HEK293 (cell line): ENCODE measurements around the gene CNST.

Experiments
- CTCF ChIA-PET: fragments of 350-600 bp; formaldehyde crosslinking; extraction: SDS; loops from one replicate; lab custom pipeline; 2021; ENCODE audit warnings: antibody characterized with exemption; lab: Yijun Ruan, JAX
- POLR2A ChIA-PET: fragments of 300-600 bp; formaldehyde crosslinking; extraction: SDS; loops from one replicate; lab custom pipeline; 2020; ENCODE audit warnings: antibody characterized with exemption, inconsistent platforms; lab: Yijun Ruan, JAX
- H3K27ac ChIP-seq: fragments of 200-500 bp; sonication (Bioruptor generic); 2 replicates; pipeline ENCODE4 v1.5.1; 2014; ENCODE audit warnings: low read depth, low read length, control low read depth, inconsistent platforms; ENCODE audit errors: extremely low read depth
- H3K36me3 ChIP-seq, 2 experiments: fragments of 200-500 bp in 1 of 2; sonication (Bioruptor generic) in 1 of 2; 1 replicate in 1 of 2; 2 replicates in 1 of 2; pipeline ENCODE4 v1.5.1; 2014 to 2017; ENCODE audit warnings: inconsistent platforms in 2 of 2, low read length in 2 of 2; ENCODE audit not compliant: control insufficient read depth in 2 of 2, insufficient read depth in 1 of 2
- H3K4me1 ChIP-seq: fragments of 200-500 bp; sonication (Bioruptor generic); 2 replicates; pipeline ENCODE4 v1.5.1; 2014; ENCODE audit warnings: mild to moderate bottlenecking, low read length, inconsistent platforms; ENCODE audit not compliant: control insufficient read depth, insufficient read depth
- H3K4me3 ChIP-seq: 2 replicates; pipeline ENCODE4 v1.5.1; 2011; ENCODE audit warnings: low read depth, mild to moderate bottlenecking, control low read depth, low read length, moderate library complexity
- H3K9me3 ChIP-seq: fragments of 200-500 bp; sonication (Bioruptor generic); 2 replicates; pipeline ENCODE4 v1.5.1; 2014; ENCODE audit warnings: low read depth, low read length, inconsistent platforms; ENCODE audit not compliant: control insufficient read depth, insufficient read depth
- BCL11A ChIP-seq: fragments of 450-650 bp; formaldehyde crosslinking; IDR thresholded peaks from 2 replicates; pipeline ENCODE4 v1.5.1; 2016; ENCODE audit warnings: low read depth, missing biosample characterization, missing genetic modification characterization
- GLIS1 ChIP-seq: fragments of 450-650 bp; formaldehyde crosslinking; IDR thresholded peaks from 2 replicates; pipeline ENCODE4 v1.5.1; 2016; ENCODE audit warnings: missing biosample characterization, missing genetic modification characterization
- HOXD13 ChIP-seq: sonication (generic); formaldehyde crosslinking; IDR thresholded peaks from 2 replicates; pipeline ENCODE4 v1.8.0; 2022; ENCODE audit warnings: missing genetic modification reagents, borderline replicate concordance
- KLF10 ChIP-seq: fragments of 450-650 bp; IDR thresholded peaks from 2 replicates; pipeline ENCODE4 v1.5.1; 2018; ENCODE audit warnings: missing biosample characterization, mild to moderate bottlenecking, missing genetic modification characterization
- KLF7 ChIP-seq: fragments of 450-650 bp; formaldehyde crosslinking; IDR thresholded peaks from 2 replicates; pipeline ENCODE4 v1.5.1; 2016; ENCODE audit warnings: missing biosample characterization, missing genetic modification characterization, borderline replicate concordance
- PRDM1 ChIP-seq: fragments of 450-650 bp; formaldehyde crosslinking; IDR thresholded peaks from 2 replicates; pipeline ENCODE4; 2016; ENCODE audit warnings: missing biosample characterization, missing genetic modification characterization
- RBAK ChIP-seq: fragments of 450-650 bp; formaldehyde crosslinking; IDR thresholded peaks from 2 replicates; pipeline ENCODE4 v1.5.1; 2016; ENCODE audit warnings: missing biosample characterization, missing genetic modification characterization
- SALL2 ChIP-seq: fragments of 450-650 bp; formaldehyde crosslinking; IDR thresholded peaks from 2 replicates; pipeline ENCODE4 v1.5.0; 2017; ENCODE audit warnings: missing biosample characterization, mild to moderate bottlenecking, missing genetic modification characterization, borderline replicate concordance
- SP3 ChIP-seq: fragments of 450-650 bp; formaldehyde crosslinking; IDR thresholded peaks from 2 replicates; pipeline ENCODE4 v1.5.1; 2016; ENCODE audit warnings: missing biosample characterization, missing genetic modification characterization
- YY1 ChIP-seq: fragments of 450-650 bp; formaldehyde crosslinking; IDR thresholded peaks from 2 replicates; pipeline ENCODE4 v1.5.1; 2018; ENCODE audit warnings: missing biosample characterization, missing genetic modification characterization
- ZIC2 ChIP-seq: fragments of 450-650 bp; formaldehyde crosslinking; IDR thresholded peaks from 2 replicates; pipeline ENCODE4 v1.5.1; 2016; ENCODE audit warnings: missing biosample characterization, missing genetic modification characterization
- ZNF133 ChIP-seq: fragments of 450-650 bp; formaldehyde crosslinking; IDR thresholded peaks from 2 replicates; pipeline ENCODE4 v1.5.1; 2016; ENCODE audit warnings: missing biosample characterization, missing genetic modification characterization
- ZNF2 ChIP-seq: fragments of 450-650 bp; formaldehyde crosslinking; IDR thresholded peaks from 2 replicates; pipeline ENCODE4 v1.5.1; 2016; ENCODE audit warnings: missing biosample characterization, missing genetic modification characterization
- ZNF239 ChIP-seq: fragments of 450-650 bp; formaldehyde crosslinking; IDR thresholded peaks from 2 replicates; pipeline ENCODE4 v1.5.1; 2016; ENCODE audit warnings: missing biosample characterization, missing genetic modification characterization
- ZNF266 ChIP-seq: fragments of 450-650 bp; formaldehyde crosslinking; IDR thresholded peaks from 2 replicates; pipeline ENCODE4 v1.5.1; 2016; ENCODE audit warnings: missing biosample characterization, missing genetic modification characterization, low read depth
- ZNF311 ChIP-seq: fragments of 450-650 bp; formaldehyde crosslinking; IDR thresholded peaks from 2 replicates; pipeline ENCODE4 v1.5.1; 2017; ENCODE audit warnings: missing biosample characterization, missing genetic modification characterization, borderline replicate concordance
- ZNF354C ChIP-seq: fragments of 450-650 bp; formaldehyde crosslinking; IDR thresholded peaks from 2 replicates; pipeline ENCODE4 v1.5.1; 2016; ENCODE audit warnings: missing biosample characterization, missing genetic modification characterization, low read depth, borderline replicate concordance
- ZNF426 ChIP-seq: fragments of 450-650 bp; formaldehyde crosslinking; IDR thresholded peaks from 2 replicates; pipeline ENCODE4 v1.5.1; 2017; ENCODE audit warnings: missing biosample characterization, missing genetic modification characterization, mild to moderate bottlenecking, inconsistent platforms, moderate library complexity
- ZNF549 ChIP-seq: fragments of 450-650 bp; IDR thresholded peaks from 2 replicates; pipeline ENCODE4 v1.5.1; 2018; ENCODE audit warnings: missing biosample characterization, missing genetic modification characterization, mild to moderate bottlenecking, inconsistent platforms, moderate library complexity
- ZNF621 ChIP-seq: fragments of 450-650 bp; formaldehyde crosslinking; IDR thresholded peaks from 2 replicates; pipeline ENCODE4 v1.5.1; 2017; ENCODE audit warnings: missing biosample characterization, missing genetic modification characterization
- ZNF707 ChIP-seq: fragments of 450-650 bp; formaldehyde crosslinking; IDR thresholded peaks from 2 replicates; pipeline ENCODE4 v1.5.1; 2016; ENCODE audit warnings: missing biosample characterization, missing genetic modification characterization
- TF ChIP-seq, protein P1 (sequence below): fragments of 450-650 bp; formaldehyde crosslinking; IDR thresholded peaks from 2 replicates; pipeline ENCODE4 v1.5.1; 2016; ENCODE audit warnings: missing biosample characterization, missing genetic modification characterization, low read depth
- TF ChIP-seq, protein P2 (sequence below): fragments of 450-650 bp; formaldehyde crosslinking; IDR thresholded peaks from 2 replicates; pipeline ENCODE4 v1.5.1; 2016; ENCODE audit warnings: missing biosample characterization, missing genetic modification characterization
- TF ChIP-seq, protein P3 (sequence below): fragments of 450-650 bp; formaldehyde crosslinking; IDR thresholded peaks from 2 replicates; pipeline ENCODE4 v1.5.1; 2016; ENCODE audit warnings: missing biosample characterization, missing genetic modification characterization
- TF ChIP-seq, protein P4 (sequence below): fragments of 450-650 bp; formaldehyde crosslinking; IDR thresholded peaks from 2 replicates; pipeline ENCODE4 v1.5.1; 2016; ENCODE audit warnings: missing biosample characterization, missing genetic modification characterization
- TF ChIP-seq, protein P5 (sequence below): fragments of 450-650 bp; formaldehyde crosslinking; IDR thresholded peaks from 2 replicates; pipeline ENCODE4 v1.5.1; 2017; ENCODE audit warnings: missing biosample characterization, mild to moderate bottlenecking, missing genetic modification characterization, moderate library complexity

Gene CNST

DNA sequence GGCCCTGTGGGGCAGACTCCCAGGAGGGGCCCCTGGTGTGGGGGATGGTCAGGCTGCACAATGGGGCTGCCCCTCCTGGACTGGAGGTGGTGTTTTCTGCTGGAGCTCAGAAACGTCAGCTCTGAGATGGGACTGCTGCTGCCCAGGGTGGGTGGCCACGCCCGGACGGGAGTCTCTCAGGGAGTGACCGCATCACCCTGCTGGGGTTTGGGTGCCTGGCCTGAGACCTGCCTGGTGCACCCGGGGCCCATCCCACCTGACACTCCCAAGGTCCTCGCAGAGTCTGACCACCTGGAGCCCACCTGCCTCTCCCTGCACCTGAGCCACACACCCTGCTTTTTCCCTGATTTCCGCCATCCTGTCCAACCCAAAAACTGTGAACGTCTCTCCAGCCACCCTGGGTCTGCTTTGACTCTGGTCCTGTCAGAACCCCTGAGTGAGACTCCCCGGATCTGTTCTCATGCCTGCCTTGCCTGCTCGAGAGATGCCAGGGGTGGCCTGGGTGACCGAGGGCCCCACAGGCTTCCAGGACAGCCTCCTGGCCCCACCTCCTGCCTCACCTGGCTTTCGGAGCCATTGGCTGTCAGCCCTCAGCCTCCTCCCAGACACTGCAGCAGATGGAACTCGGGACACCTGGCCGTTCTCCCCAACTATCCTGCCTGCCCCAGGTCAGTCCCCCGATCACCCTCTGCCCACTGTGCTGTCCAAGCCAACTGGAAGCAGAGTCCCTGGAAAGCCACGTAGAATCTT lies 47.6 kb upstream of the CNST start (continued):
- TF ChIP-seq, protein P1, sequence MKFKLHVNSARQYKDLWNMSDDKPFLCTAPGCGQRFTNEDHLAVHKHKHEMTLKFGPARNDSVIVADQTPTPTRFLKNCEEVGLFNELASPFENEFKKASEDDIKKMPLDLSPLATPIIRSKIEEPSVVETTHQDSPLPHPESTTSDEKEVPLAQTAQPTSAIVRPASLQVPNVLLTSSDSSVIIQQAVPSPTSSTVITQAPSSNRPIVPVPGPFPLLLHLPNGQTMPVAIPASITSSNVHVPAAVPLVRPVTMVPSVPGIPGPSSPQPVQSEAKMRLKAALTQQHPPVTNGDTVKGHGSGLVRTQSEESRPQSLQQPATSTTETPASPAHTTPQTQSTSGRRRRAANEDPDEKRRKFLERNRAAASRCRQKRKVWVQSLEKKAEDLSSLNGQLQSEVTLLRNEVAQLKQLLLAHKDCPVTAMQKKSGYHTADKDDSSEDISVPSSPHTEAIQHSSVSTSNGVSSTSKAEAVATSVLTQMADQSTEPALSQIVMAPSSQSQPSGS (tag by site-specific recombination), result no peak
- TF ChIP-seq ZNF266 (tag by site-specific recombination) (no peak), ZNF621 (no peak), YY1 (no peak), ZNF426 (tag by site-specific recombination) (no peak), BCL11A (tag by site-specific recombination) (no peak), ZNF239 (no peak), RBAK (tag by site-specific recombination) (no peak)
- TF ChIP-seq, protein P2, sequence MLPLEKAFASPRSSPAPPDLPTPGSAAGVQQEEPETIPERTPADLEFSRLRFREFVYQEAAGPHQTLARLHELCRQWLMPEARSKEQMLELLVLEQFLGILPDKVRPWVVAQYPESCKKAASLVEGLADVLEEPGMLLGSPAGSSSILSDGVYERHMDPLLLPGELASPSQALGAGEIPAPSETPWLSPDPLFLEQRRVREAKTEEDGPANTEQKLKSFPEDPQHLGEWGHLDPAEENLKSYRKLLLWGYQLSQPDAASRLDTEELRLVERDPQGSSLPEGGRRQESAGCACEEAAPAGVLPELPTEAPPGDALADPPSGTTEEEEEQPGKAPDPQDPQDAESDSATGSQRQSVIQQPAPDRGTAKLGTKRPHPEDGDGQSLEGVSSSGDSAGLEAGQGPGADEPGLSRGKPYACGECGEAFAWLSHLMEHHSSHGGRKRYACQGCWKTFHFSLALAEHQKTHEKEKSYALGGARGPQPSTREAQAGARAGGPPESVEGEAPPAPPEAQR (tag by site-specific recombination), result no peak

DNA sequence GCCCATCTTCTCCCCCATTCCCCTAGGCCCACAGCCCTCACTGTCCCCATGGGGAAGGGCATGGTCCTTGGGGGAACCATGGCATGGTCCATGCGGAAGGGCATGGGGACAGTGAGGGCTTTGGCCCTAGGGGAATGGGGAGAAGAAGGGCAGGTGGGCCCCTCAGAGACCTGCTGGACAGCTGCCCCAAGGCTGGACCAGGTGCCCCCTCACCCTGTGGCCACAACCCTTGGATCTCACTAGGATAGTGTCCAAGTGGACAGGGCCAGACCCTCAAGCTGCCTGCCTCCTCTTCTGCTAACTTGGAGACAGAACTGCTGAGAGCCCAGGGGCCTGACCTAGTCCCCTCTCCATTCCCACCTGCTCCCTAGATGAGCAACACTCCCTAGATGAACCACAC lies 46.7 kb upstream of the CNST start:
- CTCF ChIA-PET, result no interaction called here
- no peak overlapping the region for H3K4me3 ChIP-seq
- POLR2A ChIA-PET, result no interaction called here
- H3K9me3 ChIP-seq, result no peaks in the 10 kb centered on the region
- no peaks in the 10 kb centered on the region for H3K4me1 ChIP-seq
- no peaks in the 10 kb centered on the region for H3K36me3 ChIP-seq
- H3K27ac ChIP-seq, result no peak overlapping the region
- TF ChIP-seq, protein P3, sequence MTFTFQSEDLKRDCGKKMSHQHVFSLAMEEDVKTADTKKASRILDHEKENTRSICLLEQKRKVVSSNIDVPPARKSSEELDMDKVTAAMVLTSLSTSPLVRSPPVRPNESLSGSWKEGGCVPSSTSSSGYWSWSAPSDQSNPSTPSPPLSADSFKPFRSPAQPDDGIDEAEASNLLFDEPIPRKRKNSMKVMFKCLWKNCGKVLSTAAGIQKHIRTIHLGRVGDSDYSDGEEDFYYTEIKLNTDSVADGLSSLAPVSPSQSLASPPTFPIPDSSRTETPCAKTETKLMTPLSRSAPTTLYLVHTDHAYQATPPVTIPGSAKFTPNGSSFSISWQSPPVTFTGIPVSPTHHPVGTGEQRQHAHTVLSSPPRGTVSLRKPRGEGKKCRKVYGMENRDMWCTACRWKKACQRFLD (tag by site-specific recombination), result no peak
- TF ChIP-seq ZNF549 (tag by site-specific recombination), result no peak
- no peak for TF ChIP-seq GLIS1 (tag by site-specific recombination)
- TF ChIP-seq KLF7, result no peak
- TF ChIP-seq SP3 (tag by site-specific recombination), result no peak
- TF ChIP-seq ZNF133, result no peak
- no peak for TF ChIP-seq ZNF311
- TF ChIP-seq PRDM1 (tag by site-specific recombination), result no peak
- TF ChIP-seq ZIC2 (tag by site-specific recombination), result no peak
- no peak for TF ChIP-seq HOXD13
- TF ChIP-seq SALL2, result no peak
- TF ChIP-seq ZNF354C (tag by site-specific recombination), result no peak
- no peak for TF ChIP-seq ZNF707 (tag by site-specific recombination)
- TF ChIP-seq, protein P4, sequence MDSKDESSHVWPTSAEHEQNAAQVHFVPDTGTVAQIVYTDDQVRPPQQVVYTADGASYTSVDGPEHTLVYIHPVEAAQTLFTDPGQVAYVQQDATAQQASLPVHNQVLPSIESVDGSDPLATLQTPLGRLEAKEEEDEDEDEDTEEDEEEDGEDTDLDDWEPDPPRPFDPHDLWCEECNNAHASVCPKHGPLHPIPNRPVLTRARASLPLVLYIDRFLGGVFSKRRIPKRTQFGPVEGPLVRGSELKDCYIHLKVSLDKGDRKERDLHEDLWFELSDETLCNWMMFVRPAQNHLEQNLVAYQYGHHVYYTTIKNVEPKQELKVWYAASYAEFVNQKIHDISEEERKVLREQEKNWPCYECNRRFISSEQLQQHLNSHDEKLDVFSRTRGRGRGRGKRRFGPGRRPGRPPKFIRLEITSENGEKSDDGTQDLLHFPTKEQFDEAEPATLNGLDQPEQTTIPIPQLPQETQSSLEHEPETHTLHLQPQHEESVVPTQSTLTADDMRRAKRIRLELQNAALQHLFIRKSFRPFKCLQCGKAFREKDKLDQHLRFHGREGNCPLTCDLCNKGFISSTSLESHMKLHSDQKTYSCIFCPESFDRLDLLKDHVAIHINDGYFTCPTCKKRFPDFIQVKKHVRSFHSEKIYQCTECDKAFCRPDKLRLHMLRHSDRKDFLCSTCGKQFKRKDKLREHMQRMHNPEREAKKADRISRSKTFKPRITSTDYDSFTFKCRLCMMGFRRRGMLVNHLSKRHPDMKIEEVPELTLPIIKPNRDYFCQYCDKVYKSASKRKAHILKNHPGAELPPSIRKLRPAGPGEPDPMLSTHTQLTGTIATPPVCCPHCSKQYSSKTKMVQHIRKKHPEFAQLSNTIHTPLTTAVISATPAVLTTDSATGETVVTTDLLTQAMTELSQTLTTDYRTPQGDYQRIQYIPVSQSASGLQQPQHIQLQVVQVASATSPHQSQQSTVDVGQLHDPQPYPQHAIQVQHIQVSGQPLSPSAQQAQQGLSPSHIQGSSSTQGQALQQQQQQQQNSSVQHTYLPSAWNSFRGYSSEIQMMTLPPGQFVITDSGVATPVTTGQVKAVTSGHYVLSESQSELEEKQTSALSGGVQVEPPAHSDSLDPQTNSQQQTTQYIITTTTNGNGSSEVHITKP, result no peak
- TF ChIP-seq KLF10 (tag by site-specific recombination), result no peak
- TF ChIP-seq ZNF2 (tag by site-specific recombination), result no peak
- TF ChIP-seq, protein P5, sequence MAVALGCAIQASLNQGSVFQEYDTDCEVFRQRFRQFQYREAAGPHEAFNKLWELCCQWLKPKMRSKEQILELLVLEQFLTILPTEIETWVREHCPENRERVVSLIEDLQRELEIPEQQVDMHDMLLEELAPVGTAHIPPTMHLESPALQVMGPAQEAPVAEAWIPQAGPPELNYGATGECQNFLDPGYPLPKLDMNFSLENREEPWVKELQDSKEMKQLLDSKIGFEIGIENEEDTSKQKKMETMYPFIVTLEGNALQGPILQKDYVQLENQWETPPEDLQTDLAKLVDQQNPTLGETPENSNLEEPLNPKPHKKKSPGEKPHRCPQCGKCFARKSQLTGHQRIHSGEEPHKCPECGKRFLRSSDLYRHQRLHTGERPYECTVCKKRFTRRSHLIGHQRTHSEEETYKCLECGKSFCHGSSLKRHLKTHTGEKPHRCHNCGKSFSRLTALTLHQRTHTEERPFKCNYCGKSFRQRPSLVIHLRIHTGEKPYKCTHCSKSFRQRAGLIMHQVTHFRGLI, result no peak
